Ishikawa (cell line): Measurements from ENCODE around the gene HLA-DOA.

ENCODE experiments used
- CREB1 ChIP-seq: IDR thresholded peaks from 2 replicates; pipeline ENCODE4 v1.6.1; 2012; ENCODE audit warnings: low read depth
- MAX ChIP-seq: IDR thresholded peaks from 2 replicates; pipeline ENCODE4 v1.6.1; 2012
- REST ChIP-seq: IDR thresholded peaks from 2 replicates; pipeline ENCODE4 v1.6.1; 2012; ENCODE audit warnings: low read depth, mild to moderate bottlenecking
- TAF1 ChIP-seq: IDR thresholded peaks from 2 replicates; pipeline ENCODE4 v1.6.1; 2012; ENCODE audit warnings: low read depth, mild to moderate bottlenecking
- ZBTB7A ChIP-seq: IDR thresholded peaks from 2 replicates; pipeline ENCODE4 v1.6.1; 2012; ENCODE audit warnings: low read depth

- no peak for TF ChIP-seq MAX
- no peak for TF ChIP-seq CREB1
- no peak for TF ChIP-seq ZBTB7A
- TF ChIP-seq TAF1 = no peak
- TF ChIP-seq REST = no peak
These were observed 40.8 kb upstream of the HLA-DOA start for GRCh38 chr6:33050014-33050810.
